HepG2 (cell line): ENCODE results near the gene TMEM187.

Experiments
- CEBPB ChIP-seq: IDR thresholded peaks from 2 replicates; pipeline ENCODE4 v1.6.1; 2011; ENCODE audit warnings: low read depth, low read length, improper control_type of control experiment, borderline replicate concordance
- SMC3 ChIP-seq: IDR thresholded peaks from 2 replicates; pipeline ENCODE4 v1.6.1; 2011; ENCODE audit warnings: low read length, improper control_type of control experiment
- SRF ChIP-seq: IDR thresholded peaks from 2 replicates; pipeline ENCODE4 v1.6.1; 2011; ENCODE audit warnings: mild to moderate bottlenecking, low read depth, low read length, moderate library complexity

- TF ChIP-seq CEBPB (no peak), SRF (no peak), SMC3 (no peak)
Observed at GRCh38 chrX:153965406-153965805, 7.1 kb upstream of the TMEM187 start.
